HepG2 (cell line): Measurements from ENCODE around the gene ERCC6. TPM values are rescaled to one million over a fixed set of nuclear protein-coding genes. Genes with fewer than 3 reads are reported as not detected.

ENCODE experiments used
- BRF2 ChIP-seq: sonication (generic); formaldehyde crosslinking; IDR thresholded peaks from 2 replicates; pipeline ENCODE4 v1.8.1; 2022; ENCODE audit warnings: mild to moderate bottlenecking, missing genetic modification reagents
- CHCHD3 ChIP-seq: sonication (generic); formaldehyde crosslinking; IDR thresholded peaks from 2 replicates; pipeline ENCODE4 v1.8.0; 2022; ENCODE audit warnings: mild to moderate bottlenecking, missing genetic modification reagents, moderate library complexity
- CREBL2 ChIP-seq: sonication (generic); formaldehyde crosslinking; IDR thresholded peaks from 2 replicates; pipeline ENCODE4 v1.8.1; 2023; ENCODE audit warnings: missing genetic modification reagents, mild to moderate bottlenecking, borderline replicate concordance
- FOXK1 ChIP-seq: sonication (generic); formaldehyde crosslinking; IDR thresholded peaks from 2 replicates; pipeline ENCODE4 v1.4.0; 2020; ENCODE audit warnings: low read depth, missing genetic modification reagents, borderline replicate concordance
- GPBP1L1 ChIP-seq: sonication (generic); formaldehyde crosslinking; IDR thresholded peaks from 2 replicates; pipeline ENCODE4 v1.5.0; 2020; ENCODE audit warnings: mild to moderate bottlenecking, missing genetic modification reagents
- HBP1 ChIP-seq: IDR thresholded peaks from 2 replicates; pipeline ENCODE4 v1.6.1; 2016; ENCODE audit warnings: low read depth, control low read depth
- KLF13 ChIP-seq: sonication (generic); formaldehyde crosslinking; IDR thresholded peaks from 2 replicates; pipeline ENCODE4 v1.4.0; 2020; ENCODE audit warnings: mild to moderate bottlenecking, missing genetic modification reagents
- MTA3 ChIP-seq: sonication (generic); formaldehyde crosslinking; IDR thresholded peaks from 2 replicates; pipeline ENCODE4 v1.4.0; 2020; ENCODE audit warnings: missing genetic modification reagents
- REPIN1 ChIP-seq: sonication (generic); formaldehyde crosslinking; IDR thresholded peaks from 2 replicates; pipeline ENCODE4 v1.8.0; 2022; ENCODE audit warnings: missing genetic modification reagents, low read depth, mild to moderate bottlenecking, borderline replicate concordance
- SAFB2 ChIP-seq: sonication (generic); formaldehyde crosslinking; IDR thresholded peaks from 2 replicates; pipeline ENCODE4 v1.5.1; 2020; ENCODE audit warnings: missing genetic modification reagents, low read depth, mild to moderate bottlenecking, borderline replicate concordance
- SRSF1 ChIP-seq: fragments of 200-400 bp; formaldehyde crosslinking; optimal IDR thresholded peaks from 2 replicates; pipeline ENCODE3; 2017; ENCODE audit warnings: mild to moderate bottlenecking, low read depth, low read length, moderate library complexity
- YEATS2 ChIP-seq: sonication (generic); formaldehyde crosslinking; IDR thresholded peaks from 2 replicates; pipeline ENCODE4 v1.4.0; 2020; ENCODE audit warnings: missing genetic modification reagents, borderline replicate concordance
- ZBTB25 ChIP-seq: IDR thresholded peaks from 2 replicates; pipeline ENCODE4 v1.6.1; 2018; ENCODE audit warnings: missing genetic modification reagents
- ZKSCAN8 ChIP-seq: IDR thresholded peaks from 2 replicates; pipeline ENCODE4 v1.6.1; 2016; ENCODE audit warnings: borderline replicate concordance, missing genetic modification reagents, missing compliant biosample characterization
- ZNF512B ChIP-seq: sonication (generic); formaldehyde crosslinking; IDR thresholded peaks from 2 replicates; pipeline ENCODE4 v1.5.1; 2020; ENCODE audit warnings: missing genetic modification reagents, mild to moderate bottlenecking, borderline replicate concordance
- ZNF652 ChIP-seq: IDR thresholded peaks from 2 replicates; pipeline ENCODE4 v1.6.1; 2016; ENCODE audit warnings: low read depth, borderline replicate concordance
- ZNF772 ChIP-seq: sonication (generic); formaldehyde crosslinking; IDR thresholded peaks from 2 replicates; pipeline ENCODE4 v1.5.0; 2020; ENCODE audit warnings: mild to moderate bottlenecking, missing genetic modification reagents
- polyA plus RNA-seq, 8 experiments: library from polyadenylated mRNA; depleted of rRNA in 3 of 8; stranded (reverse) in 7 of 8; unstranded in 1 of 8; fragments of >200 nt; fragmentation: Illumina TruSeq in 4 of 8; extraction: Trizol in 4 of 8; gene quantifications; 2 replicates each; pipeline versions ENCODE4 v1.2.1 to v1.2.3, GENCODE V29; 2011 to 2016; ENCODE audit warnings: low read depth in 4 of 8, missing spikeins in 1 of 8, mixed read lengths in 1 of 8; ENCODE audit not compliant: insufficient read depth in 1 of 8
- total RNA-seq, 5 experiments: library from RNA; depleted of rRNA; stranded (reverse); fragments of >200 nt; fragmentation: Illumina TruSeq; extraction: Trizol; gene quantifications; 2 replicates each; pipeline ENCODE4 v1.2.3, GENCODE V29; 2016; ENCODE audit warnings: low read depth in 1 of 5

ERCC6 gene
- total and polyA plus RNA-seq, 2 of the 13 experiments (the other 11 are each of a cell fraction or from before 2014, with no cell fraction given), result 5.1 to 9.8 TPM

- TF ChIP-seq HBP1 (CRISPR knock-in tag) (0 out of 2 replicates have a peak, but pooled peaks have one; percentile 31), SRSF1 (peak; percentile 35), ZNF652 (CRISPR knock-in tag) (no peak), ZKSCAN8 (CRISPR knock-in tag) (no peak; the same call in 1 of the 2 replicates), ZBTB25 (CRISPR knock-in tag) (no peak; the same call in 1 of the 2 replicates), FOXK1 (CRISPR knock-in tag) (peak; percentile 80), ZNF772 (CRISPR knock-in tag) (peak; percentile 91; the same call in 1 of the 2 replicates), MTA3 (CRISPR knock-in tag) (no peak), BRF2 (peak; percentile 77; the same call in 1 of the 2 replicates), KLF13 (CRISPR knock-in tag) (no peak), CHCHD3 (CRISPR knock-in tag) (no peak), ZNF512B (CRISPR knock-in tag) (no peak), GPBP1L1 (CRISPR knock-in tag) (no peak), CREBL2 (CRISPR knock-in tag) (peak; percentile 8; the same call in 1 of the 2 replicates), REPIN1 (CRISPR knock-in tag) (peak; percentile 82; the same call in 1 of the 2 replicates), SAFB2 (CRISPR knock-in tag) (no peak), YEATS2 (peak; percentile 51; the same call in 1 of the 2 replicates)
These were observed at the start of gene ERCC6 (continued) for GRCh38 chr10:49538381-49539319.
